Measurements from ENCODE around the gene DDRGK1.

DNA sequence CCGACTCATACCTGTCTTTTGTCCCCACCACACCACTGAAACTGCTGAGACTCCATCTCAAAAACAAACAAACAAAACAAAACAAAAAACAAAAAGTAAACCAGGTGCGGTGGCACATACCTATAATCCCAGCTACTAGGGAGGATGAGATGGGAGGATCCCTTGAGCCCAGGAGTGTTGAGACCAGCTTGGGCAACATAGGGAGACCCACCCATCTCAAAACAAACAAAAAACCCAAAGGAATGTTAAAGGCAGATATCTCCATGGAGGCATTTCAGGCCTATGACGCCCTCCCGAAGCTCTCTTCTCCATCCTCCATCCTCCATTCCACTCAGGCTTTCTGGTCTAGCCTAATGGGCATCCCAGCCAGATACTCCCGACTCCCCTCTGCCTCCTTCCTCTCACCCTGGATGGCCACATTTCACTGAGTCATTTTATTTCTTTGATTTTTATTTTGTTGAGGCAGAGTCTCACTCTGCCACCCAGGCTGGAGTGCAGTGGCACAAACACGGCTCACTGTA lies 37.8 kb upstream of the DDRGK1 start:
- TF ChIP-seq, protein P1, sequence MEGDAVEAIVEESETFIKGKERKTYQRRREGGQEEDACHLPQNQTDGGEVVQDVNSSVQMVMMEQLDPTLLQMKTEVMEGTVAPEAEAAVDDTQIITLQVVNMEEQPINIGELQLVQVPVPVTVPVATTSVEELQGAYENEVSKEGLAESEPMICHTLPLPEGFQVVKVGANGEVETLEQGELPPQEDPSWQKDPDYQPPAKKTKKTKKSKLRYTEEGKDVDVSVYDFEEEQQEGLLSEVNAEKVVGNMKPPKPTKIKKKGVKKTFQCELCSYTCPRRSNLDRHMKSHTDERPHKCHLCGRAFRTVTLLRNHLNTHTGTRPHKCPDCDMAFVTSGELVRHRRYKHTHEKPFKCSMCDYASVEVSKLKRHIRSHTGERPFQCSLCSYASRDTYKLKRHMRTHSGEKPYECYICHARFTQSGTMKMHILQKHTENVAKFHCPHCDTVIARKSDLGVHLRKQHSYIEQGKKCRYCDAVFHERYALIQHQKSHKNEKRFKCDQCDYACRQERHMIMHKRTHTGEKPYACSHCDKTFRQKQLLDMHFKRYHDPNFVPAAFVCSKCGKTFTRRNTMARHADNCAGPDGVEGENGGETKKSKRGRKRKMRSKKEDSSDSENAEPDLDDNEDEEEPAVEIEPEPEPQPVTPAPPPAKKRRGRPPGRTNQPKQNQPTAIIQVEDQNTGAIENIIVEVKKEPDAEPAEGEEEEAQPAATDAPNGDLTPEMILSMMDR (IDR thresholded peaks at IDR 0.05; ENCODE audit: low read length), result no peak
- no peak for TF ChIP-seq EZH2 (IDR thresholded peaks at IDR 0.05; ENCODE audit: borderline replicate concordance, low read length)

Measured in OCI-LY1 (cell line).